Measurements from ENCODE around the gene MGAT4A.

The MGAT4A gene

DNA sequence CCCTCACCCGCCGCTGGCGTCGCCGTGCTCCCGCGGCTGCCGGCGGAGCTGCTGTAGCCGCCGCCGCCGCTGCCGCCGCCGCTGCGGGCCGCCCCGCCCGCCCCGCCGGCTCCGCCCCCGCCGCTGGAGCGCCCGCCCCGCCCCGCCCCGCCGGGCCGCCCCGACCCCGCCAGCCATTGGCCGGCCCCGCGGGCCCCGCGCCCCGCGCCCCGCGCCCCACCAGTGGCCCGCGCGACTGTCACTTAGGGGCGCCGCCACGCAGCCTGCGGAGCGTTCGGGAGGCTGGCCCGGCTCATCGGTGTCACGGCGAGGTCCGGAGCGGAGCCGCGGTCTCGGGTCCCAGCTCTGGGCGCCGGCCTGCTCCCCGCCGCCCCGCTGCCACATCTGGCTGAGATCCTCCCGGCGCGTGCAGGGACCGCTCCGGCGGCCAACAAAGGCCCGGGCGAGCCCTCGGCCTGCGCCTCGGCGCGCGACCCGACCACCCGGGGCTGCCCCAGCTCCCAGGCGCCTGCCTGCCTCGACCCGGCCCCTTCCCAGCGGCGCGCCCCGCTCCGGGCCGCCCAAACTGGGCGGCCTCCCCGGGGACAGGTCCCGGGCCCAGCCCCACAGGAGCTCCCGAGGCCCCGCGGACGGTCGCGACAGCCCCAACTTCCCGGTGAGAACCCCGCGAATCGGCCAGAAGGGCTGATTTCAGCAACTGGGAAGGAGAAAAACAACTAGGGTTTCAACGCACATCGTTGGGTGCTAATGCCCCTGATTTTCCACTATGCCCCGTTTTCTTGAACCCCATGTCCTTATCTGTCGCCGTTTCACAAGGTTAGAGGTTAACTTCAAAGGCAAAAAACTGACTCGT is at the start of gene MGAT4A:
Gene MGAT4A, minus strand, starts transcription at position 92 of the 853 bp plus-strand sequence. CDS start 4,800 bp downstream, outside the sequence.
- DNase-seq: peak; percentile 76

DNA sequence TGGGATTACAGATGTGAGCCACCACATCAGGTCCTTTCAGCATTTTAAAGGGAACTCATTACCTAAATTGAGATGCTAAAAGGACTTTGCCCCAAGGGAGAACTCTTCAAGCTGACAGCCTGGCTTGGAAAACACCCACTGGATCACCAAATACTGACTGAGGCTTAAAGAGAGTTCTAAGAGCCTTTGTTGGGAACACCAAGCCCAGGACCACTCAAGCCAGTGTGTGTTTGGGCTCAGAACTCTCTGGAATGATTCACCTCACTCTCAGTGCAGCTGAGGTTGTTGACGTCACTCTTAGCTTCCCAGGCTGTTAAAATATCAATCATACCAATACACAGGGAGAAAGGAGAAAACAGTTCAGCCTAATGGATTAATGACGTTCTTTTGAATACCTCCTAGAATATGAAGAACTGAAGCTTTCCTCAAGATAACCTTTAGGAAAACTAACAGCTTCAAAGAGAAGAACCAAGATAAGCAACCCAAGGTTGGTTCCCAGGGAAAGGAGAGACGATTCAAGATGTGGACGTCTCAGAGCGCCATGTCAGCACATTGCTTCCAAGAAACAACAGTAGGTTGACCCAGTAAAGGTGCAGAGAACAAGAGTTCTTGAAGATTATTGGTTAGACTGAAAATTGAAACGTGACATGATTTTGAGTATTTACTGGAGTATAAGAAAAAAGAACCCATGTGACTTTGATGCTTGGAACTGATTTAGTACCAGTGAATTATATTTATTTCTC is 48.0 kb upstream of the MGAT4A start:
- no peak for DNase-seq

DNA sequence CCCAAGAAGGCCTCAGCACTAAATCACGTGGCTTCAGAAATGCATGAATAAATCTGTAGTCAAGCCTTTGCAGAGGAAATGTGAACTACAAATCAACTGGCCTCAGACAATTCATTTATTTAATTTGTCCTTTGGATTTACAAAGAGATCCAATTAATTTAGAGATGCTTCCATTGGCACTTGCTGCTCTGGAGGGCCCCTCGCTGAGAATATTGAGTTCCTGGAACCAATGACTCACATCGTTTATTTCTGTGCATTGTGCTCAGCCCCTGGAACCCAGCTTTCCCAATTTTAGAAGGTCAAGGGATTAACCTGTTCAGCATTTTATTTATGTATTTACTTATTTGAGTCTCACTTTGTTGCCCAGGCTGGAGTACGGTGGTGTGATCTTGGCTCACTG is 47.2 kb upstream of the MGAT4A start:
- no peak for DNase-seq

DNA sequence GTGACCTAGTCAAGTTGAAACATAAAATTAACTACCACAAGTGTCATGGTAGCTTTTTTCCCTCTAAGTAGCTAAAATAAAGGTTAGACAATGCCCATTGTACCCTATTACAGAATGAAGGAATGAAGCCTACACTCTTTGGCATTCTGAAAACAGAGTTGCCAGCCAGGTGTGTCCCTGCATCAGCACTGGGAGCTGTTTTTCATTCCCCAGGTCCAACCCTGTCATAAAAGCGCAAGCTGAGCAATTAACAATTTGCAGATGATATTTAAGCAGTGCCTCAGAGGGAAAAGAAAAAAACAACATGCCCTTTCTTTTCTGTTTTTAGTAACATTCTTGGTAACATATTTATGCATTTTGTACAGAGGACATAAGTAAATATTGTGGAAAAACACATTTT is 46.8 kb upstream of the MGAT4A start:
- no peak for DNase-seq

DNA sequence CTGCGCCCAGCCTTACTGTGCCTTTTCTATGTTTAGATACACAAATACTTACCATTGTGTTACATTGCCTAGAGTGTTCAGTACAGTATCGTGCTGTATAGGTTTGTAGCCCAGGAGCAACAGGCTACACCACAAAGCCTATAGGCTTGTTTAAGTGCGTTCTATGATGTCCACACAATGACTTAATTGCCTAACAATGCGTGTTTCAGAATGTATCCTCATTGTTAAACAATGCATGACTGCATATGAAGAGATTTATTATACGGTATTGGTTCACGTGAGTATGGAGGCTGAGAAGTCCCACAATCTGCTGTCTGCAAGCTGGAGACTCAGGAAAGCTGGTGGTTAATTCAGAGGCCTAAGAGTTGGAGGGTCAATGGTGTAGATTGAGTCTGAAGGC is 46.1 kb upstream of the MGAT4A start:
- no peak for DNase-seq

DNA sequence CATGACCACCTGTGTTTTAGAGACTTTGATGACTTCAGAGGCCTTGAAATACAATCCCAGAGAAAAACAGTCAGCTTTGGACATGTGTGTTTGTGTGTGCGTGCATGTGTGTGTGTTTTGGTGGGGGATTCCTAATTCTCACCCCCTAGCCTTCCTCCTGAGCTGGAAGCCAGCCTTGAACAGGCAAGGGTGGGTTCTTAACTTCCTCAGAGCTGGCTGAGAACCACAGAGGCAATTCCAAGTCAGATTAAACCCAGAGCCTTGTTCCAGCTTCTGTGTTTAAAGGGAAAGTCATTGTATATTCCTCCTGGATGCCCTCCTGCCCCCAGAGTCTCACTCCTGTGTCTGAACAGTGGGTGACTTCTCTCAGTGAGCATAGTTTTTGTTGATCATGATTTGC is 45.2 kb upstream of the MGAT4A start:
- no peak for DNase-seq

DNA sequence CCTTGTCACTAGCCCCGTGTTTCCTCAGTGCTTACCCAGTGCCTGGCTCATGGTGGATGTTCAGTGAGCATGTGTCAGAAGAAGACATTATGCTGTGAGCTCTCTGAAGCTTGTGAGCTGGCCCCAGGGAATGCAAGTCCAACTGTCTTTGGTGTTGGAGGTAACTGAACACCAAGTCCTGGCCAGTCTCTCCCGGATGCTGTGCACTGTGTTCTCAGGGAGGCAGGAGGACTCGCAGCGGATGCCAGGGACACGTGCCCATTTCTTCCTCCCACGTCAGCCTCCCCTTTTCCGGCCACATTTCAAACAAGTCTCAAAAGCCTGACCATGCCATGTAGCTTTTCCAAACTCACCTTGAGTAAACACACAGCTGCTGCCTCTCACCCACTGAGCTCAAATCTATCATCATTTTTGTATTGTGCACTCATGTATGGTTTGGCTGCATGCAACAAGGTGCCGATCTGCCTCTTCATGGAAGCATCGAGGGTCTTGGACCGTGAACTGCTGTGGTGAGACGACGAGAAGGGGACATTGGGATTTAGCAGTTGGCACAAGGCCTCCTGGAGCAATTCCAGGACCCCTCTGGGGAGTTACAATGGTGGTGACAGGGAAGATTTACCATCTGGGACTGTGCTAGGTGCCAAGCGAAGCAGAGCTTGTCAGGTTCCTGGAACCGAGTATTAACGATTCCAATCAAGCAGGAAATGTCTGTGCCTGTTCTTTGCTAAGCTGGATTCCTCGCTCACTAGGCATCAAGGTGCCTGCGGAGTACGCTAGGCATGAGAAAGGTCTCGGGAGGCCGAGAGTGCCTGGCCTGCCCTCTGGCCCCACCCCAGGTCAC is 44.4 kb upstream of the MGAT4A start:
- DNase-seq: no peak

DNA sequence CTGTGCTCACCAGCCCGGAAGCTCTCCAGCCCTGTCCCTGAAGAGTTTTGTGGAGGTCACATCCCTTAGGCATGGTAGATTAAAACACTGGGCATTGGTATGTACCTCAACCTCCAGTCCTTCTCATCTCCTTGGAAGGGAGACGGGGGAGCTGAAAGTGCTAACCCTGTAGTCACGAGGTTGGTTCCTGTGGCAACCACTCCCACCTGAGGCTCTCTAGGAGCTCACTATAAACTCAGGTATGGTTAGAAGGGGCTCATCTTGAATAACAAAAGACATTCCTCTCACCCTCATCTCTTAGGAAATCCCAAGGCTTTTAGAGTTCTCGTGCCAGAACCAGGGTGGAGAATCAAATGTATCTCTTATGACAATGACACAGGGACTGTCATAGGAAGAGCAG is 43.0 kb upstream of the MGAT4A start:
- no peak for DNase-seq

DNA sequence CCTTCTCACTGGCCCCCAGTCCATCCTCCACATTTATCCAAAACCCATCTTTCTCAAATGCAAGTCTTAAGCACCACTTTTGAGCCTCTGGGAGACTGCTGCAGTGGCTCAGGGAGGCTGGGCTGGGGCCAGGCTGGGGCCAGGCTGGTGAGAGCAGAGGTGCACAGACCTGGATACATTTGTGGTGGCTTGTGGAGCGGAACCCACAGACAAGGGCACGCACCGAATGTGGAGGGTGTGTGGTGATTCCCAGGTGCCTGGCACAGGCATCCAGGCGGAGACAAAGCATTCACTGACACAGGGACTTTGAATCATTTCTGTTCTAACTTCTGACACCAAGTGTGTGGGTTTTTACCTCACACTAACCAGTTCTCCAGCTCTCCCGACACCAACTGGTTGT is 42.2 kb upstream of the MGAT4A start:
- no peak for DNase-seq

DNA sequence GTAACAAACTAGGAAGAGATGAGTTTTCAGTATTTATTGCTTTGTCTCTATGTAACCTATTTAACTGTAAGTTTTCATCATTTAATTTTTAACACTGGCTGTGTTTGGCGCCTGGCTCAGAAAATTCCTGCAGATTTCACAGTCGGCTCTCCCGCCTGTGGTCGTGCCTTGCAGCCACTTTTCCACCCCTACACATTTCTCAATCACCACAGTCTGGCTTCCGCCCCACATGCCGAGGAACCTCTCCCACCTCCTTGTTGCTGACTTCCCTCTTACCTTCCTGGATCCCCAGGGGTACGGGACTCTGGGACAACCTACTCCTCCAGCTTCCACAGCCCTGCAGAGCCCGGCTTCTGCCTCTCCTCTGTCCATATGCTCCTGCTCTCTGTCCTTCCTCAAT is 41.6 kb upstream of the MGAT4A start:
- no peak for DNase-seq

DNA sequence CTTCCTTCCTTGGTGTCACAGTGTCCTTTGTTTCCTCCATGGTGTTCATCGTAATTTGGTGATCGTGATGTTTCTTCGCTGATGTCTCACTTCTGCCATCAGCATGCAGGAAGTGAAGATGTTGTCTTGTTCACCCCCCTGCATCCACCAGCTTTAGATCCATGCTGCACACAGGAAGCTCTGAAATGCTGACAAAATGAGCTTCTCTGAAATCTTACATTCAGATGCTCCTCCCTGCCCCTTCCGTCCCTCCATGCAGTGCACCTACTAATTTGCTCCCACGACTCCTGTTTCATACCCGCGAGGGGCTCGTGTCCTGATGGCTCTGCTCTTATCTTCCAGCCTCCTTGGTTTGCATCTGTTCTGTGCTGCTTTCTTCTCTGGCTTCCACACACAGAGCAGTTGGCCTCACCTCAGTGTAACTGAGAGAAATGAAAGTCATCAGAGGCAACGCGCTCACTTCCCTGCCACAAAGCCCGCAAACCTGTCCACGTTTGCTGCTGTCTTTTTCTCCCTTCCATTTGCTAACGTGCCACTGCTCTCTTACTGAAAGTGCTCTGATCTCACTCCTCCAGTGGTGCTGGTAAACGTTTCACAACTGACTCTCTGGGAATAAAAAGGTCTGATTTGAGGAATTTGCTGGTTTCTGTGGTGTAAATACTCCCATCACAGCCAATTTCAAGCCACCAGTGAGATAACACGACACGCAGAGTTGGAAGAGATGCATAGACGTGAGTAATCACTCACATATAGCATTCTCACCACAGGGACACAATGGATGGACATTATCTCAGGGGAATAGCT is 41.0 kb upstream of the MGAT4A start:
- no peak for DNase-seq

DNA sequence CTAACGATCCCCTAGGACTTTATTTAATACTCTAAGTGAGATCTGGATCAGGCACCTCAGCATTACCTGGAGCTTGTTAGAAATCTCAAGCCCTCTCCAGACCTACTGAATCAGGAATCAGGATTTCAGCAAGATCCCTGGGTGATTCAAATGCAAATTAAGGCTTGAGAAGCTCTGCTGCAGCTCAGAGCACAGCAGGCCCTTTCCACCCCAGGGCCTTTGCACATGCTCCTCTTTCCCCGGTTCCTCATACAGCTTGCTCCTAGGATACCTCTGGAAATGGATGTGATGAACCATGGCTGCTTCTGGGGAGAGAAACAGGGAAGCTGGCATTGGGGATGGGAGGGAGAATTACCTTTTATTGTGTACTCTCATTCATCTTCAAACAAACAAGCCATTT is 40.3 kb upstream of the MGAT4A start:
- no peak for DNase-seq

DNA sequence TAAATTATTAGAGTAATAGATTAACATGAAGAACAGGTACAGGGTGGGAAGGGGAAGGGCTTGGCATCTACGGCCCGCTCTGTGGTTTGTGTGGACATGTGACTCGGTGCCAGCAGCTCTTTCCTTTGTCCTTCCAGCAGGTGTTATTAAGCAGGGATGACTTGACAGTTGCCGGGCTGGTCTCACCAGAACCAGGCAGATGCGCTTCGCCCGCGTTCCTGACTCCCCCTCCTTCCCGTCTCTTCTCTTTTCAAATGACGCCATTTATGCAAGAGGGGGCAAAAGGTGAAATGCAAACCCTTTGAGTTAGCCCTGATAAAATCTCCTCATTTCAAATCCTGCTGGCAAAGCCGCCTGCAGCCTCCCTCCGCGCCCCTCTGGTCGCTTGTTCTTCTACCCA is 38.9 kb upstream of the MGAT4A start:
- no peak for DNase-seq

DNA sequence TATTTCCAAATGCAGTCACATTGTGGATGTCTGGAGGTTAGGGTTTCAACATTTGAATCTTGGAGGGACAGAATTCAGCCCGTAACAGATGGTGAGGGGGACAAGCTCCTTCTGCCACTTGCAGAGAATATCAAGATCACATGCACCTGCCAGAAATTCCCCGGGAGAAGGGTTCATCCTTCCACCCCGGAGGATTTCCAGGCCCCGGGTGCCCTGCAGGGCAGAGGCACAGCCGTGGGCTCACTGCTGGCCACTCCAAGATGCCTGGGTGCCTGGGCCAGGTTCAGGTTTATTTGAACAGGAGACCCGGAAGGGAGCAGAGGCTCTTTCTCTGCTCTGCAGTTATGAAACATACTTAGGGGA is 38.2 kb upstream of the MGAT4A start:
- no peak for DNase-seq

DNA sequence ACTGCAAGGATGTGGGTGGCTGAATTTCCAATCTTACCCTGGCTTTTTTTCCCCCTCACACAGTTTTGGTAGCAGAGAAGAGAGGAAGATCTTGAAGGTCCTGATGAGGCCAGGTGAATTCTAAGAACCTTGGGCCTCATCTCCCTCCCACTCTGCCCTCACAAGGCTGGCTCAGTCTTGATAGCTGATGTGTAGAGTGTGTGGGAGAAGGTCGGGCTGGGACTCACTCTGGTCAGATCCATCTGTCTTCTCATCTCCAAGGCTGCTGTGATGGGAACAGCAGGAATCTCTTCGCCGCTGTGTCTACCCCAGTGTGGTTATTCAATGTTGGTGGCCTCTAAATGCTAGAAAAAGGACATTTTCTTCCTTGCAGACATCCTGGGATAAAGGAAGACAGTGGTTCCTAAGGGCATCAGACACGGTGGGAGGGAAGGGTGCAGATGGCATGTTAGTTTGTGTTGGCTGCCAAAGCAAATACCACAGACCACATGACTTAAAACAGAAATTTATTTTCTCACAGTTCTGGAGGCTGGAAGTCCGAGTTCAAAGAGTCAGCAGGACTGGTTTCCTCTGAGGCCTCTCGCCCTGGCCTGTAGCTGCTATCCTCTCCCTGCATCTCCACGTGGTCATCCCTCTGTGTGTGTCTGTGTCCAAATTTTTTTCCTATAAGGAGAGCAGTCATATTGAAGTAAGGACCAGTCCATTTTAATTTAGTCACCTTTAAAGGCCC is 37.6 kb upstream of the MGAT4A start:
- no peak for DNase-seq

DNA sequence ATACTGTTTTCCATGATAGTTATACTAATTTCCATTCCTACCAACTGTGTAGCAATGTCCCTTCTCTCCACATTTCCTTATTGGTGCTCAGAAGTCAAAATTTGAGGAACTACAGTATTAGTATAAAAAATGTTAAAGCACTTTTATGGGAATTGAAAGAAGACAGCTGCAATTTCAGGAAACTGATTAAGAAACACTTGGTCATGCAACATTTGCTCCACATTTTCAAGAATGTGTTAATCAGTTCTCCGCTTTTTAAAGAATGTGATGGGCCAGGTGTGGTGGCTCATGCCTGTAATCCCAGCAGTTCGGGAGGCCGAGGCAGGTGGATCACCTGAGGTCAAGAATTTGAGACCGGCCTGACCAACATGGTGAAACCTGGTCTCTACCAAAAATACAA is 33.6 kb upstream of the MGAT4A start:
- no peak for DNase-seq

DNA sequence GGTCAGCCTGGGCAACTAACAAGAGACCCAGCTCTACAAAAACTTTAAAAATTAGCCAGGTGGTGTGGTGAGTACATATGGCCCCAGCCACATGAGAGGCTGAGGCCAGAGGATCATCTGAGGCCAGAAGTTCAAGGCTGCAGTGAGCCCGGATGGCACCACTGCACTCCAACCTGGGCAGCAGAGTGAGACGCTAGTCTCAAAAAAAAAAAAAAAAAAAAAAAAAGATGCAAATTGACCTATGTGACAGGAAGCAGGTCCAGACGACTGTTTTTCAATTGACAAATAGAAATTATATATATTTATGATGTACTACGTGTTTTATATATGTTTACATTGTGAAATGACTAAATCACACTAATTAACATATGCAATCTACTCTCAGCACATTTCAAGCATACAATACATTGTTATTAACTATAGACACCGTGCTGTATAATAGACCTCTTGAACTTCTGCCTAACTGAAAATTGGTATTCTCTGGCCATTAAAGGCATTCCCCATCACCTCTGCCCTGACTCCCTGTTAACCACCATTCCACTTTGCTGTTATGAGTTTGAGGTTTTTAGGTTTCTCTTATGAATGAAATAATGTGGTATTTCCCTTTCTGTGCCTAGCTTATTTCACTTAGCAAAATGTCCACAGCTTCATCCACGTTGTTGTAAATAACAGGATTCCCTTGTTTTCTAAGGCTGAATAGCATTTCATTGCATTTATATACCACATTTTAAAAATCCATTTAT is 32.4 kb upstream of the MGAT4A start:
- DNase-seq: no peak

DNA sequence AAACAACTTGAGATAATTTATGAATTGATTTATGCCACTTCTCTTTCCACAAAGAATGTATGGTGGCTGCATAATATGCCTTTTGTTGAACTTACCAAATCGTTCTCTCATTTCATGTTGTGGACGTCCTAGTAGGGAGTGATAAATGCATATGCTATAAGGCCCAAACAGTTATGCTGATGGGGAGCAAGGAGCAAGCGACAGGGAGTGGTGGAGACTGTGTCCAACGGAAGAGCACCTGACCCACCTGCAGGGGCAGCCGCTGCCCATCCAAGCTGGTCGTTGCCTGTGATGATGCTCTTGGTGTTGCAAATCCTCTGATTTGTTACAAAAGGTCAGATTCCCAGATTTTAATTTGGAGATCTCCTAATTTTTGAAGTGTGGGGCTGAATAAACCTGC is 31.0 kb upstream of the MGAT4A start:
- no peak for DNase-seq

DNA sequence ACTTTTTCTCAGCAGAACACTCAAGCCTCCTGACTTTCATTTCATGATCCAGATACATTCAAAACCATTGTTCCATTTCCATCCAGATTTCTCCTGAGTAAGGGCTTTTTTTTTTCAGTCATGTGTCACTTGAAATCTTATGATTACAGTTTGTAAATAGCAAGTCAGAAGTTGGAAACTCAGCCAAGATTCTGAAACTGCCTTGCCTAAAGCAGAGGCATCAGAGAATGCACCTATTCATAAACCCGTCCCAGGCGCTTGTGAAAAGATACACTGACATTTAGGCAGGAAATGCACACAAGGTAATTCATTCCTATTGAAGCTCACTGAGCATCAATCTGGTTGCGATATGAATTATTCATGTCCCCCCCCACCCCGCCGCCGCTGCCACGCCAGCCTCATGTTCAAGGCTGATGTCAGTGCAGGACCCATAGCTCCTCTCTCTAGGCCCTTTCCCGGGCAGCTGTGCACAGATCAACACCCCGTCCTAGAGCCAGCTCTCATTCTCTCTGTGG is 30.4 kb upstream of the MGAT4A start:
- DNase-seq: no peak

DNA sequence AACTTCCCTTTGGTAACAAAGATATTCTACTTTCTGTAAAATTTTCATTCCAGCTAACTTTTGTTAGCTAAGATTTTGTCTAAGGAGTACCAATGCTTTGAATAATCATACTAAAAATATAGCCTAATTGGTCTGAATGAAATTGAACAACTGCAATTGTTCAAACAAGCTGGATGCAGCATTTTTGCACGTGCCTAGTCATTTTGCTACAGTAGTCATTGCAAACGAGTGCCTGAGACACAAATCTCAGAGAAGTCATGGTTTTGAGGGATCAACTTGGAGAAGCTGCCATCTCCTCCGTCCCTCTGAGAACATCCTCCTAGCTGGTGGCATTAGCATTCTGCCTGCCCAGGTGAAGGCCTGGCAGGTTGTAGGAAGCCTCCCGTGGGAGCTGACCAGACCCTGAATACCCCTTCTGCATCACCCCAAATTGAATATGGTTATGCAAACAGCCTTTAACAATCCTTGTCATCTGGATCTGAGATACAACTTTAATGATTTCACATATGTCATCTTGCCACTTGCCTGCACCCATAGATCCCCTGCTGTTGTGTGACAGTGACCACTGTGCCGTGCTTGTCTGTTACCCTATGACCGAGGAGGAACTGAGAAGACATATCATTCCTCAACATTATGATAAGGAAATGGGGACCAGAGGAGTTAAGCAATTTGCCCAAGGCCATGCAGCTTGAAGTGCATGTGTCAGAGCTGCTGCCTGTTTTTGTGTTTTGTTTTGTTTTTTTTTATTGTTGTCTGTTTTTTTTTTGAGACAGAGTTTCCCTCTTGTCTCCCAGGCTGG is 29.1 kb upstream of the MGAT4A start:
- no peak for DNase-seq
